Measurements from ENCODE around the gene SFSWAP. TPM values are rescaled to one million over a fixed set of nuclear protein-coding genes. Genes with fewer than 3 reads are reported as not detected.

The SFSWAP gene
- total RNA-seq, 1 donor from 2014 or later: 81.2 TPM

GRCh38 chr12:131770120-131770519 lies 59.2 kb downstream of the SFSWAP start:
- TF ChIP-seq CTCF (IDR thresholded peaks at IDR 0.05; ENCODE audit: partially characterized antibody, unreplicated experiment): no peak
- Mint-ChIP-seq H3K9me3 (ENCODE audit: unreplicated experiment) (no peaks in the 10 kb centered on the region), H3K4me3 (ENCODE audit: unreplicated experiment) (no peak overlapping the region), H3K27ac (ENCODE audit: unreplicated experiment) (no peak overlapping the region), H3K4me1 (ENCODE audit: low read depth, unreplicated experiment) (no peaks in the 10 kb centered on the region), H3K36me3 (ENCODE audit: unreplicated experiment) (no peaks in the 10 kb centered on the region), H3K27me3 (ENCODE audit: unreplicated experiment) (peaks cover under 1% of the 10 kb centered on the region)
- DNase-seq: no peak

GRCh38 chr12:131771965-131772364 lies 61.1 kb downstream of the SFSWAP start:
- no peak for TF ChIP-seq CTCF (IDR thresholded peaks at IDR 0.05; ENCODE audit: partially characterized antibody, unreplicated experiment)
- Mint-ChIP-seq H3K9me3 (ENCODE audit: unreplicated experiment) (no peaks in the 10 kb centered on the region), H3K4me3 (ENCODE audit: unreplicated experiment) (no peak overlapping the region), H3K27me3 (ENCODE audit: unreplicated experiment) (peaks cover 2% of the 10 kb centered on the region), H3K27ac (ENCODE audit: unreplicated experiment) (no peak overlapping the region), H3K36me3 (ENCODE audit: unreplicated experiment) (no peaks in the 10 kb centered on the region), H3K4me1 (ENCODE audit: low read depth, unreplicated experiment) (no peaks in the 10 kb centered on the region)
- DNase-seq: no peak

- Mint-ChIP-seq H3K36me3 (ENCODE audit: unreplicated experiment) (no peaks in the 10 kb centered on the region), H3K4me1 (ENCODE audit: low read depth, unreplicated experiment) (no peaks in the 10 kb centered on the region), H3K27ac (ENCODE audit: unreplicated experiment) (no peak overlapping the region), H3K4me3 (ENCODE audit: unreplicated experiment) (no peak overlapping the region), H3K9me3 (ENCODE audit: unreplicated experiment) (no peaks in the 10 kb centered on the region), H3K27me3 (ENCODE audit: unreplicated experiment) (peaks cover 2% of the 10 kb centered on the region)
- no peak for DNase-seq
- TF ChIP-seq CTCF (IDR thresholded peaks at IDR 0.05; ENCODE audit: partially characterized antibody, unreplicated experiment): no peak
Observed at GRCh38 chr12:131773582-131774221, 62.8 kb downstream of the SFSWAP start.

GRCh38 chr12:131774576-131775391 lies 63.9 kb downstream of the SFSWAP start:
- no peaks in the 10 kb centered on the region for H3K9me3 Mint-ChIP-seq (ENCODE audit: unreplicated experiment)
- H3K27me3 Mint-ChIP-seq (ENCODE audit: unreplicated experiment): peaks cover 5% of the 10 kb centered on the region
- H3K27ac Mint-ChIP-seq (ENCODE audit: unreplicated experiment): no peak overlapping the region
- TF ChIP-seq CTCF (IDR thresholded peaks at IDR 0.05; ENCODE audit: partially characterized antibody, unreplicated experiment): no peak
- H3K4me1 Mint-ChIP-seq (ENCODE audit: low read depth, unreplicated experiment): no peaks in the 10 kb centered on the region
- H3K36me3 Mint-ChIP-seq (ENCODE audit: unreplicated experiment): no peaks in the 10 kb centered on the region
- no peak for DNase-seq
- H3K4me3 Mint-ChIP-seq (ENCODE audit: unreplicated experiment): no peak overlapping the region

All from glutamatergic neuron (in vitro differentiated cells).